Thyroid gland (tissue), 4 donors: ENCODE data around the gene TTLL5.

Experiments used
- CTCF ChIP-seq, 6 experiments: fragments of 200-600 bp in 3 of 6; fragments of 450-650 bp in 3 of 6; sonication (generic) in 3 of 6; IDR thresholded peaks; one replicate each; pipeline ENCODE4 v1.5.1; 2016 to 2019; ENCODE audit warnings: antibody characterized with exemption in 6 of 6, mild to moderate bottlenecking in 2 of 6, inconsistent platforms in 1 of 6, moderate library complexity in 1 of 6
- POLR2A ChIP-seq, 2 donors: fragments of 450-650 bp; IDR thresholded peaks; one replicate each; pipeline ENCODE4 v1.6.1; 2017; ENCODE audit warnings: antibody characterized with exemption in 2 of 2, mild to moderate bottlenecking in 2 of 2, moderate library complexity in 1 of 2

DNA sequence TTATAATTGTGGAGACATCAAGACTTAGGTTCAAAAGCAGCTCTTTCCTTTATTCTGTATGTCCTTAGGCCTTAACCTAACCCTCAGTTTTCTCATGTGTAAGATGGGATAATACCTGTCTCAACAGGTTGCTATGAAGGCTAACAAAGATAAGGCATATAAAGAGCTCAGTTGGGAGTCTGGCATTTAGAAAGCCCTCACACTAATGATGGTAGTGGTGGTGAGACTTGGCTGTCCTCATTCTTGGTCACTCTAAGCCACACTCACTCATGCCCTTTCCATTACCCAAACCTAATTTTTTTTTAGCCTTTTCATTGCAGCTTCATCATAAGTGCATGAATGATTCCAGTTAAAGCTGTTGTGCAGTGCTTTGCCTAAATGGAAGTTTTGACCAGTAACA lies 183.4 kb downstream of the TTLL5 start:
- no peak for TF ChIP-seq CTCF (IDR thresholded peaks at IDR 0.05)
- no peak for TF ChIP-seq POLR2A (IDR thresholded peaks at IDR 0.05)
